Neuronal stem cell (in vitro differentiated cells): Measurements from ENCODE around the gene SHISA2.
A peak's percentile ranks its signal among the peaks of the same experiment; 100 is the strongest.

Source experiments
- DNase-seq: peaks from one replicate; pipeline ENCODE4 v3.0.0-alpha.2; 2013; ENCODE audit warnings: low spot score
- H2AFZ ChIP-seq: one replicate; pipeline ENCODE4 v1.6.1; 2013; ENCODE audit warnings: mild to moderate bottlenecking, low read length, inconsistent platforms
- H2AK5ac ChIP-seq: 2 replicates; pipeline ENCODE4 v1.6.1; 2013; ENCODE audit warnings: low read depth, mild to moderate bottlenecking, inconsistent platforms, low read length, moderate library complexity, mixed read lengths
- H2BK120ac ChIP-seq: 2 replicates; pipeline ENCODE4 v1.6.1; 2013; ENCODE audit warnings: low read depth, mild to moderate bottlenecking, inconsistent platforms, low read length, moderate library complexity, mixed read lengths
- H2BK12ac ChIP-seq: one replicate; pipeline ENCODE4 v1.6.1; 2013; ENCODE audit warnings: low read length, inconsistent platforms
- H2BK15ac ChIP-seq: 2 replicates; pipeline ENCODE4 v1.6.1; 2013; ENCODE audit warnings: mild to moderate bottlenecking, low read length, inconsistent platforms, mixed read lengths
- H2BK5ac ChIP-seq: one replicate; pipeline ENCODE4 v1.6.1; 2013; ENCODE audit warnings: inconsistent platforms, mild to moderate bottlenecking, low read length, moderate library complexity
- H3K14ac ChIP-seq: one replicate; pipeline ENCODE4 v1.6.1; 2013; ENCODE audit warnings: low read length, inconsistent platforms
- H3K18ac ChIP-seq: 2 replicates; pipeline ENCODE4 v1.6.1; 2013; ENCODE audit warnings: low read length, inconsistent platforms
- H3K23ac ChIP-seq: 2 replicates; pipeline ENCODE4 v1.6.1; 2013; ENCODE audit warnings: low read depth, mild to moderate bottlenecking, mixed read lengths, low read length, inconsistent platforms; ENCODE audit not compliant: poor library complexity
- H3K27ac ChIP-seq: replicated peaks from 3 replicates; pipeline ENCODE4 v1.5.1; 2013; ENCODE audit warnings: low read length, inconsistent platforms
- H3K27me3 ChIP-seq, 3 experiments: 2 replicates each; pipeline ENCODE4 v1.6.1; 2013; ENCODE audit warnings: low read length in 3 of 3, mild to moderate bottlenecking in 2 of 3, inconsistent platforms in 1 of 3, low read depth in 1 of 3, mixed read lengths in 1 of 3, moderate library complexity in 1 of 3; ENCODE audit not compliant: control insufficient read depth in 3 of 3, insufficient read depth in 3 of 3
- H3K36me3 ChIP-seq, 2 donors: replicated peaks in 1 of 2; 2 replicates each; pipeline ENCODE4 v1.6.1; 2013; ENCODE audit warnings: low read length in 2 of 2; ENCODE audit not compliant: control insufficient read depth in 2 of 2, insufficient read depth in 2 of 2
- H3K4ac ChIP-seq: 2 replicates; pipeline ENCODE4 v1.6.1; 2013; ENCODE audit warnings: inconsistent platforms, mild to moderate bottlenecking, low read length, moderate library complexity
- H3K4me1 ChIP-seq, 2 donors: 1 replicate in 1 of 2; 2 replicates in 1 of 2; pipeline ENCODE4 v1.6.1; 2013; ENCODE audit warnings: low read length in 2 of 2, low read depth in 1 of 2; ENCODE audit not compliant: control insufficient read depth in 2 of 2, insufficient read depth in 1 of 2
- H3K4me2 ChIP-seq: one replicate; pipeline ENCODE4 v1.6.1; 2013; ENCODE audit warnings: mild to moderate bottlenecking, low read length, inconsistent platforms; ENCODE audit not compliant: insufficient read depth, poor library complexity, severe bottlenecking
- H3K4me3 ChIP-seq, 2 donors: 2 replicates each; pipeline ENCODE4 v1.5.1; 2013; ENCODE audit warnings: low read length in 2 of 2, mild to moderate bottlenecking in 2 of 2, inconsistent platforms in 1 of 2, moderate library complexity in 1 of 2
- H3K79me1 ChIP-seq: one replicate; pipeline ENCODE4 v1.6.1; 2013; ENCODE audit warnings: low read depth, mild to moderate bottlenecking, inconsistent platforms, low read length, moderate library complexity
- H3K9ac ChIP-seq: one replicate; pipeline ENCODE4 v1.6.1; 2013; ENCODE audit warnings: mild to moderate bottlenecking, low read depth, low read length, inconsistent platforms; ENCODE audit not compliant: poor library complexity
- H3K9me3 ChIP-seq, 2 donors: replicated peaks in 1 of 2; 2 replicates each; pipeline versions ENCODE3 to v1.6.1; 2013; ENCODE audit warnings: low read length in 2 of 2, mild to moderate bottlenecking in 2 of 2, inconsistent platforms in 1 of 2, low read depth in 1 of 2, mixed read lengths in 1 of 2, moderate library complexity in 1 of 2; ENCODE audit not compliant: control insufficient read depth in 2 of 2, insufficient read depth in 1 of 2
- H4K8ac ChIP-seq: one replicate; pipeline ENCODE4 v1.6.1; 2013; ENCODE audit warnings: low read depth, mild to moderate bottlenecking, inconsistent platforms, low read length, moderate library complexity
- H4K91ac ChIP-seq: one replicate; pipeline ENCODE4 v1.6.1; 2013; ENCODE audit warnings: low read length, low read depth, mild to moderate bottlenecking, inconsistent platforms; ENCODE audit not compliant: poor library complexity
- WGBS, 2 donors: extraction: QIAGEN DNeasy Blood & Tissue Kit; methylation state at CpG; one replicate each; pipeline ENCODE4 v1.1.7; 2013; ENCODE audit warnings: missing lambda C conversion rate in 2 of 2, mixed read lengths in 1 of 2; ENCODE audit not compliant: insufficient read length in 2 of 2, insufficient replicate concordance in 1 of 2; ENCODE audit errors: extremely low coverage in 2 of 2; 5-methylcytosine and 5-hydroxymethylcytosine counted together

Gene SHISA2

GRCh38 chr13:26015271-26016125 lies 36.3 kb downstream of the SHISA2 start:
- H3K23ac ChIP-seq = no peak overlapping the region
- no peak overlapping the region for H2AK5ac ChIP-seq
- H3K18ac ChIP-seq = no peak overlapping the region
- no peak overlapping the region for H3K4ac ChIP-seq
- DNase-seq = no peak
- H2BK15ac ChIP-seq = no peak overlapping the region
- H3K9ac ChIP-seq = no peak overlapping the region
- no peak overlapping the region for H4K91ac ChIP-seq
- H3K27ac ChIP-seq = no peak overlapping the region
- H3K27me3 ChIP-seq = peaks cover 0 to 18% (median 0%) of the 10 kb centered on the region in 3 experiments
- no peaks in the 10 kb centered on the region for H3K36me3 ChIP-seq
- no peak overlapping the region for H2BK5ac ChIP-seq
- no peak overlapping the region for H3K14ac ChIP-seq
- no peaks in the 10 kb centered on the region for H3K79me1 ChIP-seq
- H3K9me3 ChIP-seq = no peaks in the 10 kb centered on the region
- no peak overlapping the region for H2BK120ac ChIP-seq
- H3K4me3 ChIP-seq = no peak overlapping the region
- no peak overlapping the region for H2BK12ac ChIP-seq
- peaks cover 0 to 12% of the 10 kb centered on the region in 2 donors for H3K4me1 ChIP-seq
- H4K8ac ChIP-seq = no peak overlapping the region
- no peak overlapping the region for H2AFZ ChIP-seq
- no CpG with 5 or more reads among the region's 10 CpGs for WGBS, 2 donors
- H3K4me2 ChIP-seq = no peak overlapping the region

- Histone ChIP-seq H3K4ac (no peak overlapping the region), H4K91ac (peak overlapping the region; percentile 27), H3K4me3 (no peak overlapping the region), H3K23ac (no peak overlapping the region), H3K9ac (no peak overlapping the region), H3K36me3 (no peaks in the 10 kb centered on the region), H3K9me3 (no peaks in the 10 kb centered on the region), H3K4me2 (no peak overlapping the region), H3K27me3 (peaks cover 0 to 8% (median 0%) of the 10 kb centered on the region in 3 experiments), H2AFZ (no peak overlapping the region), H4K8ac (no peak overlapping the region), H2BK15ac (peak overlapping the region; percentile 54), H2AK5ac (no peak overlapping the region), H2BK12ac (no peak overlapping the region), H2BK120ac (no peak overlapping the region), H3K14ac (peak overlapping the region; percentile 66), H3K79me1 (no peaks in the 10 kb centered on the region), H2BK5ac (no peak overlapping the region), H3K4me1 (peaks cover 0 to 13% of the 10 kb centered on the region in 2 donors), H3K18ac (peak overlapping the region; percentile 88), H3K27ac (no peak overlapping the region)
- no peak for DNase-seq
- no CpG with 5 or more reads among the region's 9 CpGs for WGBS, 2 donors
These were observed 38.8 kb downstream of the SHISA2 start for GRCh38 chr13:26012995-26013394.

- H3K4me1 ChIP-seq = peaks cover 0 to 8% of the 10 kb centered on the region in 2 donors
- peak overlapping the region; percentile 4 for H2BK15ac ChIP-seq
- no peak overlapping the region for H2AFZ ChIP-seq
- H3K79me1 ChIP-seq = no peaks in the 10 kb centered on the region
- WGBS, 2 donors = no CpG with 5 or more reads among the region's 53 CpGs
- peak overlapping the region; percentile 25 for H4K91ac ChIP-seq
- H3K27ac ChIP-seq = no peak overlapping the region
- no peak overlapping the region for H3K14ac ChIP-seq
- H3K9ac ChIP-seq = no peak overlapping the region
- no peak overlapping the region for H3K4me2 ChIP-seq
- no peak overlapping the region for H2AK5ac ChIP-seq
- no peak overlapping the region for H4K8ac ChIP-seq
- H3K9me3 ChIP-seq = no peaks in the 10 kb centered on the region
- H2BK5ac ChIP-seq = no peak overlapping the region
- H2BK12ac ChIP-seq = no peak overlapping the region
- no peak overlapping the region for H3K23ac ChIP-seq
- H3K18ac ChIP-seq = peak overlapping the region; percentile 86
- DNase-seq = no peak
- H3K4ac ChIP-seq = peak overlapping the region; percentile 44
- peak overlapping the region in 1 of 2 donors; percentile 63 for H3K4me3 ChIP-seq
- H2BK120ac ChIP-seq = no peak overlapping the region
- peaks cover 0 to 5% (median 0%) of the 10 kb centered on the region in 3 experiments for H3K27me3 ChIP-seq
- H3K36me3 ChIP-seq = no peaks in the 10 kb centered on the region
These were observed 39.6 kb downstream of the SHISA2 start for GRCh38 chr13:26011996-26012821.

- no peak overlapping the region for H2AFZ ChIP-seq
- H4K91ac ChIP-seq = no peak overlapping the region
- no peak overlapping the region for H2AK5ac ChIP-seq
- H3K27ac ChIP-seq = no peak overlapping the region
- H2BK120ac ChIP-seq = no peak overlapping the region
- H3K18ac ChIP-seq = no peak overlapping the region
- H2BK5ac ChIP-seq = no peak overlapping the region
- DNase-seq = no peak
- no peak overlapping the region for H3K23ac ChIP-seq
- no peaks in the 10 kb centered on the region for H3K9me3 ChIP-seq
- H4K8ac ChIP-seq = no peak overlapping the region
- no peak overlapping the region for H3K9ac ChIP-seq
- no CpG with 5 or more reads among the region's 4 CpGs for WGBS, 2 donors
- H2BK15ac ChIP-seq = no peak overlapping the region
- H3K4me2 ChIP-seq = no peak overlapping the region
- H3K14ac ChIP-seq = no peak overlapping the region
- peaks cover 0 to 8% of the 10 kb centered on the region in 2 donors for H3K4me1 ChIP-seq
- no peaks in the 10 kb centered on the region for H3K36me3 ChIP-seq
- H3K27me3 ChIP-seq = no peaks in the 10 kb centered on the region
- H3K79me1 ChIP-seq = no peaks in the 10 kb centered on the region
- no peak overlapping the region for H3K4me3 ChIP-seq
- H3K4ac ChIP-seq = no peak overlapping the region
- no peak overlapping the region for H2BK12ac ChIP-seq
These were observed 40.6 kb downstream of the SHISA2 start for GRCh38 chr13:26011208-26011573.
